Lower leg skin (tissue), 3 donors: Measurements from ENCODE around the gene AGR3.

Experiments used
- POLR2A ChIP-seq, 2 donors: fragments of 450-650 bp; IDR thresholded peaks; one replicate each; pipeline ENCODE4 v1.6.1; 2016 to 2017; ENCODE audit warnings: antibody characterized with exemption in 2 of 2, mild to moderate bottlenecking in 1 of 2, moderate library complexity in 1 of 2
- TF ChIP-seq, protein P1 (sequence below), 3 donors: fragments of 450-650 bp; IDR thresholded peaks; one replicate each; pipeline ENCODE4 v1.5.1; 2016; ENCODE audit warnings: antibody characterized with exemption in 3 of 3, mild to moderate bottlenecking in 3 of 3, moderate library complexity in 2 of 3

DNA sequence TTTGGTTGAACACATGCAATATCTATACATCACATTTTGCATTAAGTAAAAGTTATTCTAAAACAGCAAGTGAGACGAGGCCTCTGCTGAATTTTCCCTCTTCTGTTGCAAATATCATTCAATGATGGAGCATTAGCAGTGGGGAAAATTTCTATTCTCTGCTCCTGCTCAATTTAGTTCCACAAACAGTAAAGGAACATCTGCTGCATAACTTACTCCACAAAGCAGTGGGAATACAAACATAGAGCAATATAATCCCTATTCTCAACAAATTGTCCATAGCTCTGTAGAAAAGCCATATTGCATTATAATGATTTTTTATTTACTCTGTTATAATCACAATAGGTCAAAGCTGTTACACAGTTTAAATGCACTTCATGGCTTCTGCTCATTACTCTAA lies 5.9 kb downstream of the AGR3 start:
- TF ChIP-seq POLR2A (IDR thresholded peaks at IDR 0.05) = no peak
- TF ChIP-seq, protein P1, sequence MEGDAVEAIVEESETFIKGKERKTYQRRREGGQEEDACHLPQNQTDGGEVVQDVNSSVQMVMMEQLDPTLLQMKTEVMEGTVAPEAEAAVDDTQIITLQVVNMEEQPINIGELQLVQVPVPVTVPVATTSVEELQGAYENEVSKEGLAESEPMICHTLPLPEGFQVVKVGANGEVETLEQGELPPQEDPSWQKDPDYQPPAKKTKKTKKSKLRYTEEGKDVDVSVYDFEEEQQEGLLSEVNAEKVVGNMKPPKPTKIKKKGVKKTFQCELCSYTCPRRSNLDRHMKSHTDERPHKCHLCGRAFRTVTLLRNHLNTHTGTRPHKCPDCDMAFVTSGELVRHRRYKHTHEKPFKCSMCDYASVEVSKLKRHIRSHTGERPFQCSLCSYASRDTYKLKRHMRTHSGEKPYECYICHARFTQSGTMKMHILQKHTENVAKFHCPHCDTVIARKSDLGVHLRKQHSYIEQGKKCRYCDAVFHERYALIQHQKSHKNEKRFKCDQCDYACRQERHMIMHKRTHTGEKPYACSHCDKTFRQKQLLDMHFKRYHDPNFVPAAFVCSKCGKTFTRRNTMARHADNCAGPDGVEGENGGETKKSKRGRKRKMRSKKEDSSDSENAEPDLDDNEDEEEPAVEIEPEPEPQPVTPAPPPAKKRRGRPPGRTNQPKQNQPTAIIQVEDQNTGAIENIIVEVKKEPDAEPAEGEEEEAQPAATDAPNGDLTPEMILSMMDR (IDR thresholded peaks at IDR 0.05) = no peak
